NCI-H748 (cell line): ENCODE measurements around the gene BCL11B.

ENCODE experiments used
- DNase-seq: peaks from one replicate; lab custom pipeline; 2025; ENCODE audit not compliant: unreplicated experiment; lab: John Stamatoyannopoulos, UW

The BCL11B gene

DNA sequence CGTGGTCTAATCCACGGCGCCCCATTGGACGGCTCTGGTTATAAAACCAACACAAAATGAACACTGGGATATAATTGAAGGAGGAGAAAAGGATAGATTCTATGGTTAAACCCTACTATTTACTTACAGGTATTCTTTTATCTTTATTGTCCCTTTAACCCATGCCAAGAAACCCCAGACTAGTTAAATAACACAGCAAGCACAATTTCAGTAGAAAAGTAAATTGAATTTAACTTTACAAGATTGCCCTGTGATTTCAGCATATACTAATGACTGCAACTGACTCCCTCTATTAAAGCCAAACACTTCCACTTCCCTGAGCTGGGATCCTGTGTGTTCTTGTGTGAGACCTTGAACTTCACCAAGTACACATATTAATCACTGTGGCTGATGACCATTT lies 45.3 kb downstream of the BCL11B start:
- no peak for DNase-seq

GRCh38 chr14:99225436-99226203 lies 46.4 kb downstream of the BCL11B start:
- DNase-seq: no peak

DNA sequence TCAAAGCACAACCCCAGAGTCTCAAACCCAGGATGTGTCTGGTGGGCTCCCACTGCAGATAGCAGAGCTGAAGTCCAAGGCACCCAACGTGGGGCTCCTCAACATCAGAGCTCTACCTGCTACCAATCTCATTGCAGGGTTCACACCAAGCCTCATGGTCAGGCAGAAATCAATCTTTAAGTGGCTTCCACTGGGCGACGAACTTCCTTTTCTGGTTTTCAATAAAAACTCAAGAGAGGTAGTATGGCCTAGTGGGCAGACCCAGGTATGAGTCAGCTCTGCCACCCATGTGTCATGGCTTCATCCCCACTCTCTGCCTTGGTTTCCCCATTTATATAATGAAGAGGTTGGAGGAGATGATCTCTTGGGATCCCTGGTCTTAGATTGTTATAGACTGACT lies 47.0 kb downstream of the BCL11B start:
- DNase-seq: no peak

GRCh38 chr14:99224116-99224910 lies 47.7 kb downstream of the BCL11B start:
- no peak for DNase-seq

- DNase-seq: no peak
These were observed 50.6 kb downstream of the BCL11B start for GRCh38 chr14:99221445-99221844.

DNA sequence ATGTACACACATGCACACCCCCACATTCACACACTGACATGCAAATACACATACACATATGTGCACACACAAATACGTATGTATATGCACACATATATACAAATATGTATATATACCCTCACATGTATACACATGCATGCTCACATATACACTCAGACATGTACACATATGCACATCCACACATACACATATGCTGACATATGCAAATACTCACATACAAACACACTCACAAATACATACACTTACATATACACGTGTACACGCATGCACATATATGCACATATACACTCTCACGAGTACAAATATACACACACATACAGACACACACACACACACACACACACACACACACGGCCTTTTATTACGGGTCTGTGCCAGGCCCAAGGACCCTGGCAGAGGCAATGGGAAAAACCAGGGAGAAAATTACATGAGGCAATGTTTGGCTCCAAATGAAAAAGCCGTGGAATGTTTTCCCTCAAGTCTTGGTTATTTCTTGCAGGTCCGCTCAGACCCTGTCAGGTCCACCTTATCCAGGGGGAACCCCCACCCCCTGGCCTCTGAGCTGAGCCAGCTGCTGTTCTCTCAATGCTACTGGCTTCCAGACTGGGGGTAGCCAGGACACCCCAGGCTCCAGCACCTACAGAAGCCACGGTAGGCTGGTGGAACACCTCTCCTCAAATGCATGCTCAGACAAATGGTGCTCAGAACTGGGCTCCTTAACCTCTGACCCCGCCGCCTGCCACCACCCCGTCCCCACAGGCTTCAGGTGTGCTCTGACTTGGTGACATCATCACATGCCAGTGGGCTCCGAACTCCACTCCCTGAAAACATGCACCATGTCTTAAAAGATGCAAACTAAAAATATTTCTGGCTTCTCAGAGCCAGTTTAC lies 54.7 kb downstream of the BCL11B start:
- DNase-seq: no peak

GRCh38 chr14:99216191-99216590 lies 55.8 kb downstream of the BCL11B start:
- no peak for DNase-seq

GRCh38 chr14:99215277-99215676 lies 56.7 kb downstream of the BCL11B start:
- no peak for DNase-seq

GRCh38 chr14:99214701-99215100 lies 57.3 kb downstream of the BCL11B start:
- no peak for DNase-seq

GRCh38 chr14:99213527-99213971 lies 58.4 kb downstream of the BCL11B start:
- no peak for DNase-seq

GRCh38 chr14:99213101-99213500 lies 58.9 kb downstream of the BCL11B start:
- DNase-seq: no peak

DNA sequence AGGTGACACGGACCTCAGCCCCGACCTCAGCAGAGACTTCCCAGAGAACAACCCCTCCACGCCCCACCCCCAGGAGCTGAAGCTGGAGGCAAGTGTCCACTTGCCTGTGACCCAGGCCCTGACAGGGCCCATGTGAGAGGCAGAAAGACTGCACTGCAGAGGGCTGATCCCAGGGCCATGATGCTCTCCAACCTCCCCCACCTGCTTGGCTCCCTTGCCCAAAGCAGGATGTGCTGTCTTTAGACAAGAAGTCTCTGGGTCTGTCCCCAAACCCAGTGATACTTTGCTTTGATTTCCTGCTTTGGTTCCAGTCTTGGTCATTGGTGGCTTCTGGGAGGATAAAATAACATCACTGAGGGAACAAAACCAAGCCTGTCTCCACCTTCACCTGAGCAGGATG lies 59.4 kb downstream of the BCL11B start:
- DNase-seq: no peak

GRCh38 chr14:99212199-99212598 lies 59.8 kb downstream of the BCL11B start:
- DNase-seq: no peak

GRCh38 chr14:99211410-99211809 lies 60.6 kb downstream of the BCL11B start:
- DNase-seq: no peak

GRCh38 chr14:99210333-99210732 lies 61.7 kb downstream of the BCL11B start:
- DNase-seq: no peak

DNA sequence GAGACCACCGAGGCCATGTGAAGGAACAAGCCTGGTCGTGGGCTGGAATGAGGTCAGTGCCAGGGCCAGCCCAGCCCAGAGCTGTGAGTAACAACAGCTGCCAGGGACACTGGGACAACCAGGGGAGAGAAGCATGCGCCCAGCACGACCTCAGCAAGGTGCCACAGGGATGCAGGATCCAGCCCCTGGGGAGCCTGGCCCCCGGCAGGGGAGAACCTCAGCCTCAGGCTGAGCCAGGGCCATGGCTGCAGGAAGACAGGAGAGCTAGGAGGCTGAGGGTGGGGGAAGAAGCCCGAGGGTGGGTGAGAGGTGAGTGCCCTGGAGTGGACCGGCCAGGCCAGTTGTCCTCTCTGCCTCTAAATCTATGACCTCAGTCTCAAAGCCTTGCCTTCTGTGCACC lies 62.6 kb downstream of the BCL11B start:
- DNase-seq: no peak

- DNase-seq: no peak
These were observed 63.7 kb downstream of the BCL11B start for GRCh38 chr14:99208318-99208717.

GRCh38 chr14:99207456-99207855 lies 64.5 kb downstream of the BCL11B start:
- no peak for DNase-seq

- DNase-seq: no peak
These were observed 65.9 kb downstream of the BCL11B start for GRCh38 chr14:99206090-99206489.

GRCh38 chr14:99205086-99205688 lies 66.8 kb downstream of the BCL11B start:
- no peak for DNase-seq

DNA sequence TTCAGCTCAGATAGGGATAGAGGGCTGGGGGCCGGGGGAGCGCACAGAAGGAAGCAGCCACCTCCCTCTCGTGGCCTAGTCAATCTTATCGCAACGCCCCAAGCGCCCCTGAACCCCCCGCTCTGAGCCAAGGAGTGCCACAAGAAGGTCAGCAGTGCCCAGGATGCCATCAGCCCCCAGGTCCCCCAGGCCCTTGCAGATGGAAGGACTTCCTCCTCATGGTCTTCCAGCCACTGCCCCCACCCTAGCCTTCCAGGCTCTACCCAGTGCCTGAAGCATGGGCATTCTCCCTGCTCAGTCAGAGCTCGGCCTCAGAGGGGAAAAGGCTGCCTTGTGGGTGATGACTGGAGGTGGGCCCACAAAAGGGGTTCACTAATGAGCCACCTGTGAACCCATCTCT lies 68.2 kb downstream of the BCL11B start:
- DNase-seq: no peak
